Pancreas (tissue), 10 donors: ENCODE data around the gene STARD7. TPM values are rescaled to one million over a fixed set of nuclear protein-coding genes. Genes with fewer than 3 reads are reported as not detected.

Source experiments
- ATAC-seq, 4 donors: fragments of 200-7000 bp; cut with Tn5 transposase; one replicate each; pipeline versions ENCODE4 v1.8.0 to v1.9.1; 2020; ENCODE audit warnings: mild to moderate bottlenecking in 4 of 4, moderate library complexity in 4 of 4
- DNase-seq, 6 donors: peaks; one replicate each; pipeline ENCODE4 v3.0.0-alpha.2; 2020
- FAIRE-seq: peaks from 2 replicates; lab custom pipeline; 2012; peaks lifted over from hg19 to GRCh38; lab: Jason Lieb, UNC
- H3K27ac ChIP-seq, 4 donors: fragments of 200-600 bp; sonication (generic); 1 replicate in 3 of 4; 2 replicates in 1 of 4; pipeline versions ENCODE4 v1.5.0 to v1.8.0; 2020
- H3K27me3 ChIP-seq, 4 donors: fragments of 200-600 bp; one replicate each; pipeline ENCODE4 v1.8.0; 2021
- H3K36me3 ChIP-seq, 3 donors: fragments of 200-600 bp; sonication (generic) in 1 of 3; one replicate each; pipeline versions ENCODE4 v1.5.0 to v1.8.0; 2020 to 2021
- H3K4me1 ChIP-seq, 3 donors: fragments of 200-600 bp; one replicate each; pipeline ENCODE4 v1.8.0; 2021
- H3K4me3 ChIP-seq, 4 donors: fragments of 200-600 bp; sonication (generic) in 2 of 4; one replicate each; pipeline versions ENCODE4 v1.5.0 to v1.8.0; 2020 to 2021
- H3K9me3 ChIP-seq, 4 donors: fragments of 200-600 bp; one replicate each; pipeline ENCODE4 v1.8.0; 2021
- WGBS, 2 donors: extraction: QIAGEN DNeasy Blood & Tissue Kit; methylation state at CpG; one replicate each; pipeline ENCODE4 v1.1.7; 2013; 5-methylcytosine and 5-hydroxymethylcytosine counted together
- intact Hi-C, 3 donors: fragments of 100-400 bp; cut with DNase I; formaldehyde crosslinking; loops; one replicate each; pipeline versions ENCODE4 v1.11.1 to v1.14.2; 2022
- polyA plus RNA-seq, 2 donors: library from polyadenylated mRNA; stranded (reverse); fragments of 200-250 nt; gene quantifications; one replicate each; pipeline ENCODE4 v1.2.3, GENCODE V29; 2013
- total RNA-seq, 6 donors: library from RNA; stranded (reverse); fragmentation: NEBNext Ultra II Directional in 4 of 6; extraction: Animal tissue kit (Norgen Biotek cat#: 25700) in 4 of 6; gene quantifications; one replicate each; pipeline versions ENCODE4 v1.2.1 to v1.2.4, GENCODE V29; 2021 to 2023
- TF ChIP-seq, protein P1 (sequence below), 4 donors: fragments of 200-600 bp; sonication (generic) in 3 of 4; IDR thresholded peaks; one replicate each; pipeline versions ENCODE4 v1.5.0 to v1.8.0; 2021; ENCODE audit warnings: antibody characterized with exemption in 4 of 4
- donor health status: healthy with polysubstance abuse.
- donor health status: DM: no; HTN: no; CAD: no; lungs with moderate emphysema.
- donor health status: DM: no; HTN: no; CAD: no.
- donor health status: control.
- donor health status: control.
- donor health status: Bipolar disorder and iron deficiency.
- donor health status: DM: yes; HTN: yes; CAD: no.
- donor health status: DM: no; HTN: no; CAD: no.
- donor health status: DM: no; HTN: no; CAD: no.
- donor health status: DM: yes; HTN: yes; CAD: no.

STARD7 gene
- total and polyA plus RNA-seq, 8 donors = 21.7 to 65.1 (median 48.3) TPM

DNA sequence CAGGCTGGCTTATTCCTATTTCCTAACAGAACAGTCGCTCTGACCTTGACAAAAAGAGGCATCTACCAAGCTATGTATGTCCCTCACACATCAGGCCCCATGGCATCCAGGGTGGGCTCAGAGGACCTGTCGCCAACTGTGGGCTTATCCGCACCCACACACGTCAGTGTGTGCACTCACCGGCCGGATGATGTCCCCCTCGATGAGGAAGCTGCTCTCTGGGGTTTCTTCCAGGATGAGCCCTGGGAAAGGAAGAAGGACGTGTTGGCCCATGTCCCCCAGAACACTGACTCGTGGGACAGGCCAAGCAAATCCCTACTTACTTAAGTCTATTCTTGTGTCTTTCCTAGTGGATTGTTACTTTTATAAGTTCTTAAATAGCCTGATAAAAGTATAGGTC, 73.5 kb downstream of the STARD7 start:
- intact Hi-C loops = no loop called here
- ATAC-seq = no peak
- Histone ChIP-seq H3K27me3 (no peaks in the 10 kb centered on the region), H3K4me1 (no peaks in the 10 kb centered on the region), H3K36me3 (no peaks in the 10 kb centered on the region), H3K27ac (no peak overlapping the region), H3K4me3 (no peak overlapping the region), H3K9me3 (no peaks in the 10 kb centered on the region)
- TF ChIP-seq, protein P1, sequence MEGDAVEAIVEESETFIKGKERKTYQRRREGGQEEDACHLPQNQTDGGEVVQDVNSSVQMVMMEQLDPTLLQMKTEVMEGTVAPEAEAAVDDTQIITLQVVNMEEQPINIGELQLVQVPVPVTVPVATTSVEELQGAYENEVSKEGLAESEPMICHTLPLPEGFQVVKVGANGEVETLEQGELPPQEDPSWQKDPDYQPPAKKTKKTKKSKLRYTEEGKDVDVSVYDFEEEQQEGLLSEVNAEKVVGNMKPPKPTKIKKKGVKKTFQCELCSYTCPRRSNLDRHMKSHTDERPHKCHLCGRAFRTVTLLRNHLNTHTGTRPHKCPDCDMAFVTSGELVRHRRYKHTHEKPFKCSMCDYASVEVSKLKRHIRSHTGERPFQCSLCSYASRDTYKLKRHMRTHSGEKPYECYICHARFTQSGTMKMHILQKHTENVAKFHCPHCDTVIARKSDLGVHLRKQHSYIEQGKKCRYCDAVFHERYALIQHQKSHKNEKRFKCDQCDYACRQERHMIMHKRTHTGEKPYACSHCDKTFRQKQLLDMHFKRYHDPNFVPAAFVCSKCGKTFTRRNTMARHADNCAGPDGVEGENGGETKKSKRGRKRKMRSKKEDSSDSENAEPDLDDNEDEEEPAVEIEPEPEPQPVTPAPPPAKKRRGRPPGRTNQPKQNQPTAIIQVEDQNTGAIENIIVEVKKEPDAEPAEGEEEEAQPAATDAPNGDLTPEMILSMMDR (IDR thresholded peaks at IDR 0.05) = no peak
- no peak for FAIRE-seq
- DNase-seq = peak in 2 of 6 donors; percentile 9 to 33
- 84 to 87% methylated on average over 9 of the region's 9 CpGs for WGBS, 2 donors

Other genes starting within 250 kb of the STARD7 start
- gene ANKRD36C, start 217.0 kb downstream of the STARD7 start, total RNA-seq = 10 to 100 TPM in 5 of 6 donors, 1 to 10 TPM in 1; 6.2 to 36.2 (median 14.8) TPM
- gene ANKRD36C, start 217.0 kb downstream of the STARD7 start, polyA plus RNA-seq = 1 to 10 TPM; 2.2 to 5.3 TPM
- gene GPAT2, start 173.9 kb downstream of the STARD7 start, total RNA-seq = 1 to 10 TPM in 4 of 6 donors, under 1 TPM in 2; 0.23 to 2.0 (median 1.4) TPM
- 1 to 10 TPM in 1 of 2 donors, under 1 TPM in 1; 0.80 to 5.0 TPM for gene GPAT2, start 173.9 kb downstream of the STARD7 start, polyA plus RNA-seq
- under 1 TPM; 0.04 to 0.50 (median 0.25) TPM for gene ADRA2B, start 92.3 kb downstream of the STARD7 start, total RNA-seq
- gene ADRA2B, start 92.3 kb downstream of the STARD7 start, polyA plus RNA-seq = 1 to 10 TPM; 1.1 to 1.5 TPM
- not detected for gene ASTL, start 70.3 kb downstream of the STARD7 start, total RNA-seq
- under 1 TPM in 1 of 2 donors, not detected in 1; 0.14 TPM for gene ASTL, start 70.3 kb downstream of the STARD7 start, polyA plus RNA-seq
- gene DUSP2, start 63.4 kb downstream of the STARD7 start, total RNA-seq = 1 to 10 TPM in 4 of 6 donors, under 1 TPM in 2; 0.32 to 3.1 (median 1.2) TPM
- gene DUSP2, start 63.4 kb downstream of the STARD7 start, polyA plus RNA-seq = 1 to 10 TPM; 1.3 to 1.8 TPM
- gene TMEM127, start 57.2 kb upstream of the STARD7 start, total RNA-seq = 10 to 100 TPM; 20.1 to 38.4 (median 24.9) TPM
- gene TMEM127, start 57.2 kb upstream of the STARD7 start, polyA plus RNA-seq = 10 to 100 TPM in 1 of 2 donors, 1 to 10 TPM in 1; 8.2 to 12.6 TPM
- gene CIAO1, start 57.4 kb upstream of the STARD7 start, total RNA-seq = 10 to 100 TPM; 25.2 to 34.4 (median 29.3) TPM
- 10 to 100 TPM; 25.0 to 40.0 TPM for gene CIAO1, start 57.4 kb upstream of the STARD7 start, polyA plus RNA-seq
- gene SNRNP200, start 96.7 kb upstream of the STARD7 start, total RNA-seq = 10 to 100 TPM; 42.1 to 60.1 (median 47.8) TPM
- gene SNRNP200, start 96.7 kb upstream of the STARD7 start, polyA plus RNA-seq = 10 to 100 TPM; 51.4 to 87.7 TPM
- gene ITPRIPL1, start 116.5 kb upstream of the STARD7 start, total RNA-seq = 1 to 10 TPM in 2 of 6 donors, under 1 TPM in 4; 0.39 to 1.4 (median 0.77) TPM
- under 1 TPM; 0.38 to 0.49 TPM for gene ITPRIPL1, start 116.5 kb upstream of the STARD7 start, polyA plus RNA-seq
- gene NCAPH, start 126.9 kb upstream of the STARD7 start, total RNA-seq = under 1 TPM; 0.12 to 0.81 (median 0.39) TPM
- under 1 TPM; 0.05 to 0.23 TPM for gene NCAPH, start 126.9 kb upstream of the STARD7 start, polyA plus RNA-seq